T-helper 1 cell (primary cell): ENCODE measurements around the gene COL3A1.

ENCODE experiments used
- DNase-seq, 5 donors: peaks; one replicate each; pipeline ENCODE4 v3.0.0-alpha.2; 2012 to 2020

The COL3A1 gene

DNA sequence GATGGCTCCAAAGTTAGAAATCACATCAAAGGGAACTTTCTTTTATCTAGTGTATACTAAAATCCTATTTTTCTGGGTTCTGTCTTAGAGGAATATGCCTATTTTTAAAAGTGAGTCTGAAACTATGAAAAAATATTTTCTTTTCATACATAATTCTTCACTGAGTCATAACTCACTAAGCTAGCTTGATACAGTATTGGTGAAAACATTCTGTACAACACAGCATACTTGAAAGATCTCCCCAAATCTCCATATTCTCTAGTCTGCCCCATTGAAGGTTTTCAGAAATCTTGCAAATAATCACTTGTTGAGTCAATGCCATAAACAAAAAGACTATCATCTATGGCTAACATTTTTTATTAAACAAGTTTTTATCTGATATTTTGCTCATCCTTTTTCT, 44.5 kb downstream of the COL3A1 start:
- no peak for DNase-seq

DNA sequence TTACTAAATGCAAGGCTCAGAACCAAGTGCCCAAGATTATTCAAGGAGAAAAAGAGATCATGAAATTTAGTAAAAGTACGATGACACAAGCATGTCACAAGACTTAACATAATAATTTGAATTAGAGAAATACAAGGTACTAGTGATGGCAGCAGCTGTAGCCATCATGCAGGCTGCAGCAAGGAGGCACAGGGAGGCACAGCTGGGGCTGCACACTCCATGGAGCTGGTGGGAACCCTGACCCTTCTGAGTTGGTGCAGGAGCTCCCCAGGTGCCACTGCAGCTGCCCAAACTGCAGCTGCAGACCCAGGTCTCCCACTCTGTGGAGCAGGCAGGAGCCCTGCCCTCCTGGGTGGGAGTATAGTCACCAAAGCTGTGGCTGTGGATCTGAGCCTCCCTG, 46.0 kb downstream of the COL3A1 start:
- peak in 1 of 5 donors; percentile 9 for DNase-seq

DNA sequence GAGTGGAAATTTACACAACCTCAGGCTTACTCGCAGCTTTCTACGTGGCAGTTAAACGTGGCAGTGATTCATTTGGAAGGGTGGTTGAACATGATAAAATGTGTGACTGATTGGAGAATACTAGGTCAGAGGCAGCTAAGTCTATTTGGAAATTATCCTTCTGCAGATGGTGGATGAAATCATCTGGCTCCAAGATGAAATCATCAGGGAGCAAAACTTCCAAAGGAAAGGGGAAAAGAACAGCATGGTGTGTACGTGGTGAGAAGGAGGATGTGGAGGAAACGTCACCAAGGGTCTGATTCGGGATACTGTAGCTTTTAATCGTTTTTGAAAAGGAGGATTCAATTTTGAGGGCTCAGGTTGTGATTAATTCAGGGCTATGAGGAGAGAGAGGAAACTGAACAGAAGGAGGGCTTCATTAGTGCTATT, 47.9 kb downstream of the COL3A1 start:
- no peak for DNase-seq

DNA sequence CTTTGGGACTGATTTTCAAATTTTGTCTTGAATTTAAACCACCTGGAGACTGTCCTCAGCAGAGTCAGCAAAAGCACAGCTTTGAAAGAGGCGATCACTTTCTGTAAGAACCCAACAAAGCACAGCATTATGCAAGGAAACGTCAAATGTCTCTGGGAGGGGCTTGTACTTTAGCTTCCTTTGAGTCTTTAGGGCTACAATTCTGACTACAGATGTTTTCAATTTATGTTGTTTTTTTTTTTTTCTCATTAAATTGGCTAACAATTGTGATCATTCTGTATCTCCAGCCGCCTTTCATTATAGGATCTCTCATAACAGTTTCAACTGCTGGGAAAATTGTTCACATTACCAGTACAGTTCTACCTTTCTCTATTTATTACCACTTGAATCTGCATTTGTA, 48.3 kb downstream of the COL3A1 start:
- DNase-seq, result no peak

DNA sequence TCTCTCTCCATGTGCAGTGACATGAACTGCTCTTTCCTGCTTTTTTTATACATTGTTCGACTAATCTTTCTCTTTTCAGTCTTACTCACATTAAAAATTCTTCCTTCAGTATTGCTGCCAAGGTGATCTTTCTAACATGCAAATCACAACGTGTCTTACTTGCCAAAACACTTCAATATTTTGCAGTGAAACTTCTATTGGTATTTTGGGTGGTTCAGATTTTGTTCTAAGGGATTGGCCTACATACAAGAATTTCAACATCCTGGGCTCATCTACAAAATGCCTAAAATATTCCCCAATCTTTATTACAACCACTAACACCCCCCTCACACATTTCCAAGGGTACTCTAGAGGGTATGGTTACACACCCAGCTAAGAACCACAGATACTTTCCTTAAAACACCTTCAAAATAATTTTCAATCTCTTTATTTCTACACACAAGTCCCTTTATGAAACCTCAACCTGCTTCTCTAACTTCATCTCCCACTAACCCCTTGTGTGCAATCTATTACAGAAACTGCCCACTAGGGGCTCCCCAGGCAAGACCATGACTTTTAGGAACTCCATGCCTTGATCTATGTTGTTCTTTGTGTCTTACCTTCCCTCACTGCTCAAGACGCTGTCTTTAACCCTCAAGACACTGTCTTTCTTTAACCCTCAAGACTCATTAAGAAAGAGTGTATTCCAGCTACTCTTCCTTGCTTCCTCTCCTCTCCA, 50.9 kb downstream of the COL3A1 start:
- no peak for DNase-seq

DNA sequence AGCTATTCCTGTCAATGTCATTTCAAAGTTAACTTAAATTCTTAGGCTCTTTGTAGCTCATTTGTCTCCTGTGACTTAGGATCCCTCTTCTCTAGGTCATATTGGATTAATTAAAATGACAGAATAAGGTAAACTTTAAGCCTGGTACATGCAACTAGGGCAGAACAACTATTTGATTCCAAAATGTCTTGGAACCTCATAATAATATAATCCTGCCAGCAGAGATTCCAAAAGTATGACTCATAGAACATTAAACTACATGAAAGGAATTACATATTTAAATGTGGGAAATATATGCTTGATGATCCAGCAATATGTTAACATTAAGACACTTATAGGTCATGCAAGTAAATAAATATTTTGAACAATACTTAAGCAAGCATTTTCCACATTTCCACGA, 63.3 kb downstream of the COL3A1 start:
- no peak for DNase-seq

DNA sequence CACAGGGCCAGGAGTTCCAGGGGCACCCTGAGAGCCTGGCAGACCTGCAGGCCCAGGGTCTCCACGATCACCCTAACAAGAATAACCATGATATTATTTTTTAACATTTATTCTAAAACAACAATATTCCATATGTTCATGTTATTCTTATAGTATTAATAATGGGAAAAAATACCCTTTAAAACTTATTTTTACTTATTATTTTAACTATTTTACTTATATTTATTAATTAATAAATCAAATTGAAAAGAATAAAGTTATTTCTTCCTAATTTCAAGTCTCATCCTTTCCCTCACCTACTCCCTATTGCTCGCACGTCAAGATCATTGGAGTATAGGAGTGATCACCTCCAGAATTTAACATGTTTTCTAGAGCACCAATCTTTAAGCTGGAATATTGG, 71.7 kb downstream of the COL3A1 start:
- no peak for DNase-seq

DNA sequence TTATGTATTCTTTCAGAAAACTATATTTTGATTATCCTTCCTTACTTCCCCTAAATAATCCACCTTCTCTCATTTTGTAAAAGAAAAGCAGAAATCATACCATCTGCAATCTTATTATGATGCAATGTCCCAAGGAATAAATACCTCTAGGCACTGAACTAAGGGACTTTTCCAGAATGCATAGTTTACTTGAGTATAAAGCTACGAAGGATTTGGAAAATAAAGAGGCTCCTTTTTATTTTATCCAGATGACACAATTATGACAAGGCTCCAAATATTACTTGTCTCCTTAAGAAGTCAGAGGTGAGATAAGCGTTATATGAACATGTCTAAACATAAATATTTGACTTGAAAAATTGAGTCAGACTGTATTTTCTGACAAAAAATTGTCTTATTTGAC, 72.1 kb downstream of the COL3A1 start:
- no peak for DNase-seq

DNA sequence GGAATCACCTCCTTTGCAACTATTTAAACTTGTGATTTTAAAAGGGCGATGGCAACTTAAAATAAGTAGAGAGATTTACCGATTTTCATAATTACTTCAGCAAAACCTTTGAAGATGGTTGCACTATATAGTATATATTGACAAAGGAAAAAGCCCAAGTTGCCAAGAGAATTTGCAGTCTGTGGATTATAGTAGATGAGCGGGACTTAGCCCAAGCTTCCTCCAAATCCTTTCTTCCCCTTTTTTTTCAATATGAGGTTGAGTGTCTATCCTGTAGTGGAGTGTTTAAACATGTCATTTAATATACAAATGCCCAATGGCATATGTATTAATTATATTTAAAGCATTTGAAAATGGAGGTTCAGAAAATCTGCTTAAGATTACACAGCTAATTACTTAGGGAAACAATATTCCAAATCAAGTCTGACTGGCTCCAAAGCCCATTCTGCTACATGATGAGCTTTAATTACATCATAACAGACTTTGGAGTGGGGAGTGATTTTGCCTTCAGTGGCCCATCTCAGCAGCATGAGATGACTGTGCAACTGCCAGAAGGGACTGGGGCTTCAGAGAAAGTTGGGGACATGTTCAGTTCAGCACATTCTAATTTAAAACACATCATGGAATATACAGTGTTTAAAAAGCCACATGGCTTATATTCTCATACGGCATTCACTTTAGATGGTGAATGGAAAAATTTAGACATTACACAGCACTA, 73.2 kb downstream of the COL3A1 start:
- DNase-seq, result no peak

DNA sequence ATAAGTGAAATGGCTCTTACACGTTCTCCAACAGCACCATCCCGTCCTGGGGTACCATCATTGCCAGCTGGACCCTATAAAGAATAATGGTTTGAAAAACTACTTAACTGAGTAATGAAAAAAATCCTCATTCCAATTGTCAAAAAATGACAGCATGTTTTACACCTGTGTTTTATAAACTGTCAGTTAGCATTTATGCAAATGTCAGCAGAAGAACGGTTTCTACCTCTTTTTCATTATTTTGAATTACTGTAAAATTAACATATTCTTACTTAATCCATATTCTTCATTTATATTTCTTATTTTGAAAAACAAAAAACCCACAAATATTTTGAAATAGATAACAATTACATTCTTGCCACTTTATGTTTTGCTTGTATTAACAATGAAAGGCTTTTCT, 74.0 kb downstream of the COL3A1 start:
- DNase-seq, result no peak

DNA sequence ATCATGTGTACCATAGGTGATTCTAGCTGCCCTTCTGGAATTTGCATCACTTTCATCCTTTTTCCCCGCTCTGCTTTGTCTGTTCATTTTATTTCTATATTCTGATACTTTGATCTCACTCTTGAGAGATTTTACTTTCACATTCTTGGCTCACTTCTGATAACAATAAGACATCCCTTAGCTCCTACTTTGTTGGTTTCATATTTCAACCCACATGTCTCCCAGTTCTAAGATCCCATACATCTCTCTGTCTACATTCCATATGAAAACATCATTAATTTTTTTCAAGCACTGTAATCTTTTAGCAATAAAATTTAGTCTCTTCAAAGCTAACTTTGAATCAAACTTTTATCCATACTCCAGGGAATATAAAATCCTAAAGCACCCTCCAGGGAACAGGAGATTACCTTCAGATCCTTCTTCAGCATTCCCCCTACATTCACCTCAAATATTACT, 75.6 kb downstream of the COL3A1 start:
- no peak for DNase-seq

DNA sequence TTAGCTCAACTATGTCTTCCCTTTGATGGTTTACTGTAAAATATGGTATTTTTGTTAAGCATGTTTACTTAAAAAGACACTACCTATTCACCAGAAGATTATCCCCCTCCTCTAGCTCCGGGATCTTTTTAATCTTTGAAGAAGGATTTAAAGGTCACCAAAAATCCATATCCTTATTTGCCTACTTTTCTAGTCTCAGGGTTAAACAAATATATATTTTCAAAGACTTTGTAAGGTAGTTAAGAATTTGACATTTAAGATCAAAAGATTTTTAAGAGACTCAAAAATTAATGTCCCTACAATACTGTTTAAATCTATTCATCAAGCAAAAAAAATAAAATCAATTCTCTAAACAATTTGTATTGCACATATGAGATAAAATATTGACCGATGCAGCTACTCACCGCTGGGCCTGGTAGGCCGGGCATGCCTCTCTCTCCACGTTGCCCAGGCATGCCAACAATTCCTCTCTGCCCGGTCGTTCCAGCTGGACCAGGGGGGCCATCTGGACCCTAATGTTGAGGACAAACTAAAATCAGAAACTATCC, 76.1 kb downstream of the COL3A1 start:
- no peak for DNase-seq

DNA sequence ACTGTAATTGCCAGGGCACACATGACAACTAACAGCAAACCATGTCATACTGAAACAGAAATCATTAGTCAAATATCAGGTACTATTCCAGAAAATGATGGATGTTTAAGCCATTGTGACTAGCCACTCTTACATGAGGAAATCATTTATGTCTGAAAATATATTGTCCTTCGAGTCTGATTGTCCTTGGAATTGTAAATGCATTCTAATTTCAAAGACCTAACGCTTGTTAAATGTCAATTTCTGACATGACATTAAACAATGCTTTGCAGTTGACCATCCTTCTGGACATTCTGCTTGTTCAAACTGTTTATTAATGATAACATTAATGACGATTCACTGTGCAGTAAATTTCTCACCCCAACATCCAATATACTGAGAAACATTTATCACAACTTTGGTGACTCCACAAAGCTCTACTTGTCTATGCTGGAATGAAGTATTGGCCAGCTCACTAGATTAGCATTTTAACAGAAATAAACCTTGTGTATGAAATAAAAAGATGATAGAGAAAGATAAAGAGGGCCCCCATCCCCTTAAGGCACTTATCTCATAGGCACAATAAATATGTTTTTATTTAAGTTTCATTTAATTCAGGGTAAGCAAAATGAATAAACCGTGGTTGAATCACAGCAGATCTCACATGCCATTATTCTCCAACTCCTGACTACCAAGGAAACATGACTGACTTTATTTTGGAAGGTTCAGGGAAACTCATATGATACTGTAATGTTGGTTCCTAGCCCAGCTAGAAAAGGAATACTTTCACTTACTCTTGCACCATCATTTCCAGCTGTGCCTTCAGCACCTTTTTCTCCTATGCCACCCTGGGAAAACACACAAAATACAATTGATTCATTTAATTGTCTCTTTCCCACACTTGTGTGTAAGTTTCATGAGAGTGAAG, 82.3 kb downstream of the COL3A1 start:
- DNase-seq, result no peak

DNA sequence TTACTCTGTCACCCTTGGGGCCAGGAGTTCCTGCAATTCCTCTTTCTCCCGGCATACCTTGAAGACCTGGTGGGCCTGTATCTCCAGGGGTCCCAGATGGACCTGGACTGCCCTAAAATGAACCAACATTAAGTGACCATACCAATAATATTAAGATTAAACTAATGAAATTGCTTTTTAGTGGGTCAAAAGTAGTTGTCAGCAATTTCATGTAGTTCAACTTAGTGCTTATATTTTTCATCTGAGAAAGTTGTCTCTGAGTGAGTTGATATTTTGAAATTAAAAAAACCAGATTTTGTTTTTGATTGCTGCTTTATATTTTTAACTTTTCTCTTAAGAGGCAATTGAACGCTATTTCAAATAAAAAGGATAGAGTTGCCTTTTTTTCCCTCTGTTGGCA, 83.1 kb downstream of the COL3A1 start:
- no peak for DNase-seq

DNA sequence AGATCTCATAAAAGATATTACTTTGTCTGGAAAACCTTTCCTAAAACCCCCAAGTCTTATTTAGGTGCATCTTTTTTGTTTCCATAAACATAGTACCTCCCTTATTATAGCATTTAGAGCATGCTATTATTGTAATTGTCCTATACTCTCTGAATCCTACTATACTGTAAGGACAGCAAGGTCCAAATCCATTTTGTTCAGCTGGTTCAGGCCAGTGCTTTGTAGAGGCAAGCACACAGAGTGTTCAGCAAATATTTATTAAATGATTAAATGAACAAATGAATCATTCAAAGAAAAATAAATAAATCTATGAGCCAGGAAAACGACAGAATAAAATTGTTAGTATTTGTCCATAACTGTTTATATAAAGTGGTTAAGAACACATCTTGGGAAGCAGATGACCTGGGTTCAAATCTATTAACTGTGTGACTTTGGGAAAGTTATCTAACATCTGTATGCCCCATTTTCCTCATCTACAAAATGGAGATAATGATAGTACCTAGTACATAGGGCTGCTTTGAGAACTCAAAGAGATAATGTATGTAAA, 86.0 kb downstream of the COL3A1 start:
- no peak for DNase-seq
